SK-N-SH (cell line): Measurements from ENCODE around the gene SPATA16. TPM values are rescaled to one million over a fixed set of nuclear protein-coding genes. Genes with fewer than 3 reads are reported as not detected.

Experiments used
- CTCF ChIA-PET: fragments of 300-600, 350-600 bp; formaldehyde crosslinking; extraction: SDS; loops from one replicate; lab custom pipeline; 2021; lab: Yijun Ruan, JAX
- POLR2A ChIA-PET: fragments of 350-600 bp; sonication (Branson Sonifier 250); formaldehyde crosslinking; extraction: SDS; loops from one replicate; lab custom pipeline; 2020; ENCODE audit warnings: antibody characterized with exemption, inconsistent platforms; lab: Yijun Ruan, JAX
- DNase-seq: peaks from one replicate; pipeline ENCODE4 v3.0.0; 2012
- H2AFZ ChIP-seq: fragments of 200-600 bp; sonication (generic); 2 replicates; pipeline ENCODE4 v1.8.1; 2016; ENCODE audit warnings: antibody characterized with exemption, mild to moderate bottlenecking, low read depth
- H3F3A ChIP-seq: fragments of 200-600 bp; sonication (generic); replicated peaks from 2 replicates; pipeline ENCODE3; 2016; ENCODE audit warnings: antibody characterized with exemption, mild to moderate bottlenecking; ENCODE audit not compliant: insufficient read depth
- H3K27ac ChIP-seq, 2 experiments: fragments of 200-500 bp in 1 of 2; fragments of 200-600 bp in 1 of 2; sonication (Bioruptor generic) in 1 of 2; sonication (generic), shearing (Covaris generic) in 1 of 2; 2 replicates each; pipeline versions ENCODE4 v1.5.1 to v1.6.1; 2014 to 2016; ENCODE audit warnings: low read depth in 2 of 2, inconsistent platforms in 1 of 2, low read length in 1 of 2, mild to moderate bottlenecking in 1 of 2, mixed read lengths in 1 of 2
- H3K27me3 ChIP-seq: fragments of 200-600 bp; sonication (generic), shearing (Covaris generic); 2 replicates; pipeline ENCODE4 v1.6.1; 2016; ENCODE audit warnings: mixed run types; ENCODE audit not compliant: insufficient read depth
- H3K36me3 ChIP-seq, 2 experiments: fragments of 200-500 bp in 1 of 2; fragments of 200-600 bp in 1 of 2; sonication (Bioruptor generic) in 1 of 2; sonication (generic) in 1 of 2; replicated peaks in 1 of 2; 2 replicates each; pipeline versions ENCODE3 to v1.5.1; 2014 to 2016; ENCODE audit warnings: low read length in 1 of 2, mild to moderate bottlenecking in 1 of 2; ENCODE audit not compliant: insufficient read depth in 2 of 2, control insufficient read depth in 1 of 2
- H3K4me1 ChIP-seq, 2 experiments: fragments of 200-500 bp in 1 of 2; fragments of 200-600 bp in 1 of 2; sonication (Bioruptor generic) in 1 of 2; sonication (generic), shearing (Covaris generic) in 1 of 2; 2 replicates each; pipeline versions ENCODE4 v1.5.1 to v1.6.1; 2014 to 2016; ENCODE audit warnings: low read depth in 1 of 2, low read length in 1 of 2, mixed run types in 1 of 2; ENCODE audit not compliant: insufficient read depth in 2 of 2, control insufficient read depth in 1 of 2
- H3K4me2 ChIP-seq: fragments of 200-600 bp; sonication (generic), shearing (Covaris generic); 2 replicates; pipeline ENCODE4 v1.6.1; 2017; ENCODE audit warnings: mixed run types
- H3K4me3 ChIP-seq, 2 experiments: fragments of 200-500 bp in 1 of 2; fragments of 200-600 bp in 1 of 2; sonication (Bioruptor generic) in 1 of 2; sonication (generic), shearing (Covaris generic) in 1 of 2; 2 replicates each; pipeline versions ENCODE4 v1.5.1 to v1.8.1; 2014 to 2016; ENCODE audit warnings: low read depth in 2 of 2, inconsistent platforms in 1 of 2, low read length in 1 of 2, mild to moderate bottlenecking in 1 of 2, mixed read lengths in 1 of 2, moderate library complexity in 1 of 2
- H3K79me2 ChIP-seq: fragments of 200-600 bp; sonication (generic); 2 replicates; pipeline ENCODE4 v1.8.1; 2017; ENCODE audit warnings: mild to moderate bottlenecking; ENCODE audit not compliant: insufficient read depth
- H3K9ac ChIP-seq: fragments of 200-600 bp; sonication (generic); 2 replicates; pipeline ENCODE4 v1.6.1; 2017; ENCODE audit warnings: mixed run types
- H3K9me2 ChIP-seq: fragments of 200-600 bp; sonication (generic); 2 replicates; pipeline ENCODE4 v1.6.1; 2017; ENCODE audit warnings: mixed run types
- H3K9me3 ChIP-seq: fragments of 200-600 bp; sonication (generic); 2 replicates; pipeline ENCODE4 v1.6.1; 2017; ENCODE audit warnings: mixed run types, mild to moderate bottlenecking, moderate library complexity
- H4K20me1 ChIP-seq: fragments of 200-600 bp; sonication (generic); 2 replicates; pipeline ENCODE4 v1.6.1; 2017; ENCODE audit warnings: mild to moderate bottlenecking, mixed run types; ENCODE audit not compliant: insufficient read depth
- ELF1 ChIP-seq: IDR thresholded peaks from 2 replicates; pipeline ENCODE4 v1.4.0; 2012
- EZH2phosphoT487 ChIP-seq: fragments of 200-600 bp; sonication (generic); IDR thresholded peaks from 2 replicates; pipeline ENCODE4 v1.6.1; 2017; ENCODE audit warnings: low read depth, mixed run types, mild to moderate bottlenecking, antibody characterized with exemption, moderate library complexity, borderline replicate concordance
- FOSL2 ChIP-seq: IDR thresholded peaks from 2 replicates; pipeline ENCODE4 v1.4.0; 2012; ENCODE audit warnings: low read depth, mild to moderate bottlenecking, moderate library complexity, borderline replicate concordance
- FOXJ3 ChIP-seq: sonication (generic); formaldehyde crosslinking; IDR thresholded peaks from 2 replicates; pipeline ENCODE4 v1.5.1; 2020; ENCODE audit warnings: mild to moderate bottlenecking, missing genetic modification reagents
- MEF2A ChIP-seq: IDR thresholded peaks from 2 replicates; pipeline ENCODE4 v1.4.0; 2012; ENCODE audit warnings: low read depth, borderline replicate concordance
- MXI1 ChIP-seq: IDR thresholded peaks from 2 replicates; pipeline ENCODE4 v1.6.1; 2012; ENCODE audit warnings: mild to moderate bottlenecking, low read depth, low read length, improper control_type of control experiment
- NFIC ChIP-seq: IDR thresholded peaks from 2 replicates; pipeline ENCODE4 v1.4.0; 2012; ENCODE audit warnings: borderline replicate concordance
- RAD21 ChIP-seq: IDR thresholded peaks from 2 replicates; pipeline ENCODE4 v1.6.1; 2012; ENCODE audit warnings: mild to moderate bottlenecking, low read length
- SIN3A ChIP-seq: IDR thresholded peaks from 2 replicates; pipeline ENCODE4 v1.6.1; 2012; ENCODE audit warnings: low read depth, mild to moderate bottlenecking, low read length, moderate library complexity, borderline replicate concordance
- SMC3 ChIP-seq: IDR thresholded peaks from 2 replicates; pipeline ENCODE4 v1.6.1; 2012; ENCODE audit warnings: low read depth, low read length, improper control_type of control experiment
- TAF1 ChIP-seq: IDR thresholded peaks from 2 replicates; pipeline ENCODE4 v1.6.1; 2012; ENCODE audit warnings: low read depth, mild to moderate bottlenecking, low read length, moderate library complexity, borderline replicate concordance
- TCF12 ChIP-seq: IDR thresholded peaks from 2 replicates; pipeline ENCODE4 v1.4.0; 2012
- YY1 ChIP-seq: IDR thresholded peaks from 2 replicates; pipeline ENCODE4 v1.4.0; 2012; ENCODE audit warnings: low read depth, mild to moderate bottlenecking
- WGBS: methylation state at CpG from one replicate; pipeline ENCODE4 v1.1.6; 2017; ENCODE audit warnings: low lambda C conversion rate; 5-methylcytosine and 5-hydroxymethylcytosine counted together
- polyA plus RNA-seq, 3 experiments: library from polyadenylated mRNA; depleted of rRNA; stranded (reverse); fragments of >200 nt; gene quantifications; 2 replicates each; pipeline ENCODE4 v1.2.3, GENCODE V29; 2012
- TF ChIP-seq, protein P1 (sequence below): fragments of 150-350 bp; IDR thresholded peaks from 2 replicates; pipeline ENCODE4 v1.6.1; 2016; ENCODE audit warnings: mild to moderate bottlenecking, low read depth, low read length
- TF ChIP-seq, protein P2 (sequence below): fragments of 200-600 bp; sonication (generic); IDR thresholded peaks from 2 replicates; pipeline ENCODE4 v1.6.1; 2017; ENCODE audit warnings: antibody characterized with exemption, mild to moderate bottlenecking, moderate library complexity
- TF ChIP-seq, protein P3 (sequence below): IDR thresholded peaks from 2 replicates; pipeline ENCODE4 v1.4.0; 2012; ENCODE audit warnings: low read depth, borderline replicate concordance
- TF ChIP-seq, protein P4 (sequence below): IDR thresholded peaks from 2 replicates; pipeline ENCODE4; 2012
- TF ChIP-seq, protein P5 (sequence below): fragments of 150-350 bp; IDR thresholded peaks from 2 replicates; pipeline ENCODE4 v1.6.1; 2017; ENCODE audit warnings: antibody characterized with exemption, low read length, low read depth, borderline replicate concordance

Gene SPATA16
- polyA plus RNA-seq, 1 of the 3 experiments (the other 2 are of a cell fraction): not detected

DNA sequence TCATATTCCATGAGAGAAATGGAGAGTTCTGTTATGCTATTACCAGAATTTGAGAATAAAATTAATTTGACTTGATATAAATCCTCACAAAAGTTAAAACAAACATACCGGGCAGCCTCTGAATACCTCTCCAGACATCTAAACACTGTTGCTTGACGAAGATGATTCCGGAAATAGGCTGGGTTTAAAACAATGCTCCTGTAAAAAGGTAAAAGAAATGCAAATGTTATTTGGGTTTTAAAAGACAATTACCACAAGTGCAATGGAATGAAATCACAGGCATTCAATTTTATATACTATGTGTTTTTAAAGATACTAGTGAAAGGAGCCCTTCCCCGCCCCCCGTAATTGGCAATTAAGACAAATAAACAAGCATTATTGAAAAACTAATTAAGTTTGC lies 121.7 kb downstream of the SPATA16 start:
- Histone ChIP-seq H3K9ac (no peak overlapping the region), H3K4me2 (no peak overlapping the region), H3K4me1 (no peaks in the 10 kb centered on the region), H3K79me2 (no peaks in the 10 kb centered on the region), H3K4me3 (no peak overlapping the region), H3K27me3 (no peaks in the 10 kb centered on the region), H2AFZ (no peak overlapping the region), H3K36me3 (no peaks in the 10 kb centered on the region), H3K9me2 (no peaks in the 10 kb centered on the region), H4K20me1 (no peaks in the 10 kb centered on the region), H3K27ac (no peak overlapping the region), H3K9me3 (no peaks in the 10 kb centered on the region; the same call in 1 of the 2 replicates), H3F3A (no peaks in the 10 kb centered on the region)
- DNase-seq: no peak
- ChIA-PET POLR2A (no interaction called here), CTCF (interaction anchor here (1.0 kb wide), 1 partner anchor 18 kb away, joined by 3 read pairs; no protein-coding TSS in a partner anchor)
- TF ChIP-seq EZH2phosphoT487 (no peak), SMC3 (no peak), FOSL2 (no peak), ELF1 (no peak), RAD21 (no peak), TAF1 (no peak)
- TF ChIP-seq, protein P1, sequence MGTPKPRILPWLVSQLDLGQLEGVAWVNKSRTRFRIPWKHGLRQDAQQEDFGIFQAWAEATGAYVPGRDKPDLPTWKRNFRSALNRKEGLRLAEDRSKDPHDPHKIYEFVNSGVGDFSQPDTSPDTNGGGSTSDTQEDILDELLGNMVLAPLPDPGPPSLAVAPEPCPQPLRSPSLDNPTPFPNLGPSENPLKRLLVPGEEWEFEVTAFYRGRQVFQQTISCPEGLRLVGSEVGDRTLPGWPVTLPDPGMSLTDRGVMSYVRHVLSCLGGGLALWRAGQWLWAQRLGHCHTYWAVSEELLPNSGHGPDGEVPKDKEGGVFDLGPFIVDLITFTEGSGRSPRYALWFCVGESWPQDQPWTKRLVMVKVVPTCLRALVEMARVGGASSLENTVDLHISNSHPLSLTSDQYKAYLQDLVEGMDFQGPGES: no peak
- TF ChIP-seq, protein P2, sequence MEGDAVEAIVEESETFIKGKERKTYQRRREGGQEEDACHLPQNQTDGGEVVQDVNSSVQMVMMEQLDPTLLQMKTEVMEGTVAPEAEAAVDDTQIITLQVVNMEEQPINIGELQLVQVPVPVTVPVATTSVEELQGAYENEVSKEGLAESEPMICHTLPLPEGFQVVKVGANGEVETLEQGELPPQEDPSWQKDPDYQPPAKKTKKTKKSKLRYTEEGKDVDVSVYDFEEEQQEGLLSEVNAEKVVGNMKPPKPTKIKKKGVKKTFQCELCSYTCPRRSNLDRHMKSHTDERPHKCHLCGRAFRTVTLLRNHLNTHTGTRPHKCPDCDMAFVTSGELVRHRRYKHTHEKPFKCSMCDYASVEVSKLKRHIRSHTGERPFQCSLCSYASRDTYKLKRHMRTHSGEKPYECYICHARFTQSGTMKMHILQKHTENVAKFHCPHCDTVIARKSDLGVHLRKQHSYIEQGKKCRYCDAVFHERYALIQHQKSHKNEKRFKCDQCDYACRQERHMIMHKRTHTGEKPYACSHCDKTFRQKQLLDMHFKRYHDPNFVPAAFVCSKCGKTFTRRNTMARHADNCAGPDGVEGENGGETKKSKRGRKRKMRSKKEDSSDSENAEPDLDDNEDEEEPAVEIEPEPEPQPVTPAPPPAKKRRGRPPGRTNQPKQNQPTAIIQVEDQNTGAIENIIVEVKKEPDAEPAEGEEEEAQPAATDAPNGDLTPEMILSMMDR: no peak
- TF ChIP-seq, protein P3, sequence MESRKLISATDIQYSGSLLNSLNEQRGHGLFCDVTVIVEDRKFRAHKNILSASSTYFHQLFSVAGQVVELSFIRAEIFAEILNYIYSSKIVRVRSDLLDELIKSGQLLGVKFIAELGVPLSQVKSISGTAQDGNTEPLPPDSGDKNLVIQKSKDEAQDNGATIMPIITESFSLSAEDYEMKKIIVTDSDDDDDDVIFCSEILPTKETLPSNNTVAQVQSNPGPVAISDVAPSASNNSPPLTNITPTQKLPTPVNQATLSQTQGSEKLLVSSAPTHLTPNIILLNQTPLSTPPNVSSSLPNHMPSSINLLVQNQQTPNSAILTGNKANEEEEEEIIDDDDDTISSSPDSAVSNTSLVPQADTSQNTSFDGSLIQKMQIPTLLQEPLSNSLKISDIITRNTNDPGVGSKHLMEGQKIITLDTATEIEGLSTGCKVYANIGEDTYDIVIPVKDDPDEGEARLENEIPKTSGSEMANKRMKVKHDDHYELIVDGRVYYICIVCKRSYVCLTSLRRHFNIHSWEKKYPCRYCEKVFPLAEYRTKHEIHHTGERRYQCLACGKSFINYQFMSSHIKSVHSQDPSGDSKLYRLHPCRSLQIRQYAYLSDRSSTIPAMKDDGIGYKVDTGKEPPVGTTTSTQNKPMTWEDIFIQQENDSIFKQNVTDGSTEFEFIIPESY: no peak
- WGBS: 65% methylated on average over 5 of the region's 5 CpGs

DNA sequence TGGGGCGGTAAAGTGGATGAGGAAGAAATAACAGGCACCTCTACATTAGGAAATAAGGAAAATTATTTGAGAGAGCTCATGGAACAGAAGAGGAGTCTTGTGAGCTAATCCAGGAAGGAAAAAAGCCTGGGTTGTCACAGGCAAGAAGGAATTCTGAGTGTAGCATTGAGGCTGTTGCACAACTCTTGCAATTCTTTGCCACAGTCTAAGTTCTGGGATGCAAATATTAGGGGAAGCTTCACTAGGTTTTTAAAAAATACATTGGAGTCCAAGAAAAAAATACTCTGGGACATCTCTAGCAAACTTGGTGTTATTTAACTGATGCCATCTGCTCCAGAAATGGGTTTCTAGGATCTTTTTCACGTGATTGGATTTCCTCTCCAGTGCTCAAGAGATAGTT lies 122.3 kb downstream of the SPATA16 start:
- Histone ChIP-seq H3K9ac (no peak overlapping the region), H2AFZ (no peak overlapping the region), H3K79me2 (no peaks in the 10 kb centered on the region), H3K27ac (no peak overlapping the region), H3K9me3 (no peaks in the 10 kb centered on the region), H3K4me1 (no peaks in the 10 kb centered on the region), H3F3A (no peaks in the 10 kb centered on the region), H3K27me3 (no peaks in the 10 kb centered on the region), H3K4me2 (no peak overlapping the region), H3K36me3 (no peaks in the 10 kb centered on the region), H4K20me1 (no peaks in the 10 kb centered on the region), H3K4me3 (no peak overlapping the region), H3K9me2 (no peaks in the 10 kb centered on the region)
- POLR2A ChIA-PET: no interaction called here
- TF ChIP-seq MXI1 (no peak), NFIC (no peak), YY1 (no peak), ELF1 (no peak), EZH2phosphoT487 (no peak), TCF12 (no peak), SIN3A (no peak), FOXJ3 (CRISPR knock-in tag) (no peak), MEF2A (no peak), SMC3 (no peak)
- TF ChIP-seq, protein P2: no peak
- TF ChIP-seq, protein P4, sequence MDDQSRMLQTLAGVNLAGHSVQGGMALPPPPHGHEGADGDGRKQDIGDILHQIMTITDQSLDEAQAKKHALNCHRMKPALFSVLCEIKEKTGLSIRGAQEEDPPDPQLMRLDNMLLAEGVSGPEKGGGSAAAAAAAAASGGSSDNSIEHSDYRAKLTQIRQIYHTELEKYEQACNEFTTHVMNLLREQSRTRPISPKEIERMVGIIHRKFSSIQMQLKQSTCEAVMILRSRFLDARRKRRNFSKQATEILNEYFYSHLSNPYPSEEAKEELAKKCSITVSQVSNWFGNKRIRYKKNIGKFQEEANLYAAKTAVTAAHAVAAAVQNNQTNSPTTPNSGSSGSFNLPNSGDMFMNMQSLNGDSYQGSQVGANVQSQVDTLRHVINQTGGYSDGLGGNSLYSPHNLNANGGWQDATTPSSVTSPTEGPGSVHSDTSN: no peak
- TF ChIP-seq, protein P5, sequence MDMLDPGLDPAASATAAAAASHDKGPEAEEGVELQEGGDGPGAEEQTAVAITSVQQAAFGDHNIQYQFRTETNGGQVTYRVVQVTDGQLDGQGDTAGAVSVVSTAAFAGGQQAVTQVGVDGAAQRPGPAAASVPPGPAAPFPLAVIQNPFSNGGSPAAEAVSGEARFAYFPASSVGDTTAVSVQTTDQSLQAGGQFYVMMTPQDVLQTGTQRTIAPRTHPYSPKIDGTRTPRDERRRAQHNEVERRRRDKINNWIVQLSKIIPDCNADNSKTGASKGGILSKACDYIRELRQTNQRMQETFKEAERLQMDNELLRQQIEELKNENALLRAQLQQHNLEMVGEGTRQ: no peak
- WGBS: 40% methylated on average over 2 of the region's 2 CpGs
- CTCF ChIA-PET: interaction anchor here (1.0 kb wide), 1 partner anchor 19 kb away, joined by 3 read pairs; no protein-coding TSS in a partner anchor
- DNase-seq: no peak
